ENCODE results near the gene GALNTL6. TPM values are rescaled to one million over a fixed set of nuclear protein-coding genes. Genes with fewer than 3 reads are reported as not detected.

Gene GALNTL6
- total RNA-seq, 4 donors from 2014 or later, result 0.67 to 0.70 TPM; not detected in 2

DNA sequence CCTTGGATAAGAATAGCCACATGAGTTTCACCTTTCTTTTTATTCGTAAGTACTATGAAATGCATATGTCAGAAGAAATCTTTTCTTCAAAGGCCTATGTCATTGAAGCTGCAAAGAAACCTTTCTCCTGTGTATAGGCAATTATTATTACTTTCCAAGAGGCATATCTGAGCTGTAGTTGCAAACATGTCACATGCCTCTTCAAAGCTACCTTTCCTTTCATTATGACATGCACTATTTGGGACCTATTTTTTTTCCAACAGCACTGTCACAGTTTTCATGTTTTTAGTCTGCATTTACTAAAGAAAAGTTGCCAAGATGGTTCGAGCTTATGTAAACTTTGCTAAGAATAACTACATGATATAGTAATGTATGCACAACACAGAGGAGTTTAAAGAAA is 806.6 kb downstream of the GALNTL6 start:
- H3K27me3 ChIP-seq, result no peaks in the 10 kb centered on the region
- TF ChIP-seq POLR2A (IDR thresholded peaks at IDR 0.05), result no peak
- TF ChIP-seq, protein P1, sequence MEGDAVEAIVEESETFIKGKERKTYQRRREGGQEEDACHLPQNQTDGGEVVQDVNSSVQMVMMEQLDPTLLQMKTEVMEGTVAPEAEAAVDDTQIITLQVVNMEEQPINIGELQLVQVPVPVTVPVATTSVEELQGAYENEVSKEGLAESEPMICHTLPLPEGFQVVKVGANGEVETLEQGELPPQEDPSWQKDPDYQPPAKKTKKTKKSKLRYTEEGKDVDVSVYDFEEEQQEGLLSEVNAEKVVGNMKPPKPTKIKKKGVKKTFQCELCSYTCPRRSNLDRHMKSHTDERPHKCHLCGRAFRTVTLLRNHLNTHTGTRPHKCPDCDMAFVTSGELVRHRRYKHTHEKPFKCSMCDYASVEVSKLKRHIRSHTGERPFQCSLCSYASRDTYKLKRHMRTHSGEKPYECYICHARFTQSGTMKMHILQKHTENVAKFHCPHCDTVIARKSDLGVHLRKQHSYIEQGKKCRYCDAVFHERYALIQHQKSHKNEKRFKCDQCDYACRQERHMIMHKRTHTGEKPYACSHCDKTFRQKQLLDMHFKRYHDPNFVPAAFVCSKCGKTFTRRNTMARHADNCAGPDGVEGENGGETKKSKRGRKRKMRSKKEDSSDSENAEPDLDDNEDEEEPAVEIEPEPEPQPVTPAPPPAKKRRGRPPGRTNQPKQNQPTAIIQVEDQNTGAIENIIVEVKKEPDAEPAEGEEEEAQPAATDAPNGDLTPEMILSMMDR (IDR thresholded peaks at IDR 0.05), result no peak
- H3K4me3 ChIP-seq, result no peak overlapping the region
- DNase-seq, result no peak
- no peaks in the 10 kb centered on the region for H3K36me3 ChIP-seq
- no peaks in the 10 kb centered on the region for H3K4me1 ChIP-seq
- H3K27ac ChIP-seq, result no peak overlapping the region
- H3K9me3 ChIP-seq, result no peaks in the 10 kb centered on the region

DNA sequence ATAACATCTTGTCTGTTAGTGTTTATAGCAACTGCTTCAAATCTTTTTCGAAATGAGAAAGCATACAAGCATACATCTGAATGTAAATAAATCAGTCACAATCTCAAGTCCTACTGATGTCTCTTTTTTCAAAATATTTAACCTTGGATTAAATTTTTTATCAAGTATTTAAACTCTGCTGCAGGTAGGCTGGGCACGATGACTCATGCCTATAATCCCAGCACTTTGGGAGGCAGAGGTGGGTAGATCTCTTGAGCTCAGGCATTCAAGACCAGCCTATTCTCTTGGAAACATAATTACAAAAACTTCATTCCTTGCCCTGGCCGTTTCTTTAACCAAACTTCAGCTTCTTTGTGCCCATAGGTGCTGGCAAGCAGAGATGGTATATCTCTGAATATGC is 815.1 kb downstream of the GALNTL6 start:
- DNase-seq, result no peak
- no peaks in the 10 kb centered on the region for H3K9me3 ChIP-seq
- no peak for TF ChIP-seq POLR2A (IDR thresholded peaks at IDR 0.05)
- TF ChIP-seq, protein P1 (IDR thresholded peaks at IDR 0.05), result no peak
- H3K4me3 ChIP-seq, result no peak overlapping the region
- no peaks in the 10 kb centered on the region for H3K4me1 ChIP-seq
- no peaks in the 10 kb centered on the region for H3K36me3 ChIP-seq
- no peaks in the 10 kb centered on the region for H3K27me3 ChIP-seq
- no peak overlapping the region for H3K27ac ChIP-seq

DNA sequence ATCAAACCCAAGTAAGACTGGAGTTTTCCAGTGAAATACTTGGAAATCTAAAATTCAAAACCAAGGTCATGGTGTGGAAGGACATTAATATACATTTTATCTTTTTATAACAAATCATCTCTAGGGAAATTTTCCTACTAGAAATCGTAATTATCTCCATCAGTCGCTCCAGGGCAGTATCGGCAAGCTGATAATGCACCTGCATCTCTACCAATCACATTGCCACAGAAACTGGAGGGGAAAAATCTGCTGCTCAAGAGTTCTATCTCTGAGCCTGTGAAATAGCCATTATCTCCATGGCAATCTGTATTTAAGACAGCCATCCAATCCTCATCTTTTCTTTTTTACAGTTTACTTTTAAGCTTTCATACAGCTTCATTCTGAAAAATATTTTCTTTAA is 817.1 kb downstream of the GALNTL6 start:
- H3K27me3 ChIP-seq, result no peaks in the 10 kb centered on the region
- H3K36me3 ChIP-seq, result no peaks in the 10 kb centered on the region
- no peaks in the 10 kb centered on the region for H3K9me3 ChIP-seq
- H3K4me1 ChIP-seq, result no peaks in the 10 kb centered on the region
- TF ChIP-seq POLR2A (IDR thresholded peaks at IDR 0.05), result no peak
- TF ChIP-seq, protein P1 (IDR thresholded peaks at IDR 0.05), result no peak
- H3K27ac ChIP-seq, result no peak overlapping the region
- no peak for DNase-seq
- no peak overlapping the region for H3K4me3 ChIP-seq

DNA sequence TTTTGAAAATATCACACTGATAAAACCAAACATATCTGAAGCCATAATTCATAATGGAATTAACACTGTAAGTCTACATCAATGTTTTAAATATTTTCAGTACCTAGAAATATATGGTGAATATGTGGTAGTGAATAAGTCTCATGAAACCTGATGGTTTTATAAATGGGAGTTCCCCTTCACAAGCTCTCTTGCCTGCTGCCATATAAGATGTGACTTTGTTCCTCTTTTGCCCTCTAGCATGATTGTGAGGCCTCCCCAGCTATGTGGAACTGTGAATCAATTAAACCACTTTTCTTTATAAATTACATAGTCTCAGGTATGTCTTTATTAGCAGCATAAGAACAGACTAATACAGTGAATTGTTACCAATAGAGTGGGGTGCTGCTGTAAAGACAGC is 818.6 kb downstream of the GALNTL6 start:
- Histone ChIP-seq H3K27ac (no peak overlapping the region), H3K27me3 (no peaks in the 10 kb centered on the region), H3K4me3 (no peak overlapping the region), H3K36me3 (no peaks in the 10 kb centered on the region), H3K9me3 (no peaks in the 10 kb centered on the region), H3K4me1 (no peaks in the 10 kb centered on the region)
- no peak for DNase-seq
- no peak for TF ChIP-seq POLR2A (IDR thresholded peaks at IDR 0.05)
- TF ChIP-seq, protein P1 (IDR thresholded peaks at IDR 0.05), result no peak

DNA sequence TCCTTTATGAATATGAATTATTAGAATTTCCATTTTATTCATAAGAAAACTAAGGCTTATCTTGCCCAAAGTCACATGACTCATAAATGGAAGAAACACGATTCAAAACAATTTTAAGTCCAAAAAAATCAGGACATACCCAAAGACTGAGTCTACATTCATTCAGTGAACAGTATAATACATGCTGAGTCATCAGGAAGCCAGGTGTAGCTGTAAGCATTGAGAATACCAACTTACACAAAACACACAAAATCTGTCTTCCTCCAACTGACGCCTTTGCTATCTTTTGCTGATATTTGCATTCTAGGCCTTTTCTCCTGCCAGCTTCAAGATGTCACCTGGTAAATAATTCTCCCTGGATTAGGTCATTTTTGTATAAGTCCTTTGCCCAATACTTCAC is 835.3 kb downstream of the GALNTL6 start:
- H3K4me1 ChIP-seq, result peaks cover 0 to 7% (median 0%) of the 10 kb centered on the region in 4 donors
- no peak overlapping the region for H3K27ac ChIP-seq
- no peak overlapping the region for H3K4me3 ChIP-seq
- DNase-seq, result no peak
- no peaks in the 10 kb centered on the region for H3K27me3 ChIP-seq
- no peaks in the 10 kb centered on the region for H3K9me3 ChIP-seq
- H3K36me3 ChIP-seq, result no peaks in the 10 kb centered on the region
- TF ChIP-seq, protein P1 (IDR thresholded peaks at IDR 0.05), result no peak
- no peak for TF ChIP-seq POLR2A (IDR thresholded peaks at IDR 0.05)

DNA sequence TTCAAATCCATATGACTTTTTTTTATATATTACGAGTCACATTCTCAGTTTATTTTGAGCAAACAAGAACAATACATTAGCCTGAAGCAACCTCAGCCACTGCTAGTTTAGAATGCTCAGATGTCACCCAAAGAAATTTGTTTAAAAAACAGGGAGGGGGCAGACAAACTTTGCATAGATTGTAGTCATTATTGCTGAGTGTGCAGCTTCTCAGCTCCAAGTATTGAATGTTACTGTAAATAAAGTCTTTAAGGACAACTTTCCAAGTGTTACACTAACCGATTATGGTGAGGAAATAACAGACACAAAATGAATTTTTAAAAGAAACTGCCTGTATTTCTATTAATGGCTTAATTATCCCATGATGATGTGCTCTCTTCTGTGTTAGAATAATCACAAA is 835.9 kb downstream of the GALNTL6 start:
- no peak overlapping the region for H3K4me3 ChIP-seq
- no peak for TF ChIP-seq POLR2A (IDR thresholded peaks at IDR 0.05)
- TF ChIP-seq, protein P1 (IDR thresholded peaks at IDR 0.05), result no peak
- no peak for DNase-seq

More for the DNA sequence above, 835.9 kb downstream of the GALNTL6 start:
- no peaks in the 10 kb centered on the region for H3K9me3 ChIP-seq
- no peaks in the 10 kb centered on the region for H3K27me3 ChIP-seq
- peaks cover 0 to 7% (median 0%) of the 10 kb centered on the region in 4 donors for H3K4me1 ChIP-seq
- H3K36me3 ChIP-seq, result no peaks in the 10 kb centered on the region
- no peak overlapping the region for H3K27ac ChIP-seq

All from Peyer's patch (tissue), 4 donors.